ENCODE measurements around the gene SLC27A3.
A peak's percentile ranks its signal among the peaks of the same experiment; 100 is the strongest.

SLC27A3 gene

GRCh38 chr1:153775458-153776327 lies 486 bp downstream of the SLC27A3 start:
- H3K4me3 ChIP-seq (IDR thresholded peaks at IDR 0.05; ENCODE audit: insufficient read depth, low read depth, low read length) = peak overlapping the region; percentile 96
- H3K36me3 ChIP-seq (ENCODE audit: insufficient read depth) = no peaks in the 10 kb centered on the region
- peaks cover 4% of the 10 kb centered on the region for H3K4me1 ChIP-seq (ENCODE audit: low read depth, poor library complexity, severe bottlenecking)
- 0 out of 2 replicates have a peak, but pooled peaks have one; percentile 13 for TF ChIP-seq CTCF (conservative IDR thresholded peaks at IDR 0.05; ENCODE audit: low read depth, low read length)
- H3K27ac ChIP-seq = no peak overlapping the region
- H3K79me2 ChIP-seq (ENCODE audit: insufficient read depth, low read depth) = no peaks in the 10 kb centered on the region
- peak overlapping the region; percentile 82 for H3K4me2 ChIP-seq
- H3K27me3 ChIP-seq (ENCODE audit: insufficient read depth, low read depth) = peaks cover 32% of the 10 kb centered on the region
- H3K9ac ChIP-seq = no peak overlapping the region; the same call in 1 of the 2 replicates
- peak overlapping the region; percentile 82 for H2AFZ ChIP-seq (ENCODE audit: low read depth)
- no peaks in the 10 kb centered on the region for H4K20me1 ChIP-seq (ENCODE audit: insufficient read depth)

GRCh38 chr1:153776352-153776751 lies 1.1 kb downstream of the SLC27A3 start:
- H3K36me3 ChIP-seq (ENCODE audit: insufficient read depth) = no peaks in the 10 kb centered on the region
- no peak for TF ChIP-seq CTCF (conservative IDR thresholded peaks at IDR 0.05; ENCODE audit: low read depth, low read length)
- no peak overlapping the region for H3K27ac ChIP-seq
- peaks cover 32% of the 10 kb centered on the region for H3K27me3 ChIP-seq (ENCODE audit: insufficient read depth, low read depth)
- H2AFZ ChIP-seq (ENCODE audit: low read depth) = peak overlapping the region; percentile 82
- H3K4me2 ChIP-seq = peak overlapping the region; percentile 82
- no peaks in the 10 kb centered on the region for H4K20me1 ChIP-seq (ENCODE audit: insufficient read depth)
- H3K79me2 ChIP-seq (ENCODE audit: insufficient read depth, low read depth) = no peaks in the 10 kb centered on the region
- peaks cover 4% of the 10 kb centered on the region for H3K4me1 ChIP-seq (ENCODE audit: low read depth, poor library complexity, severe bottlenecking)
- H3K4me3 ChIP-seq (IDR thresholded peaks at IDR 0.05; ENCODE audit: insufficient read depth, low read depth, low read length) = peak overlapping the region; percentile 96
- H3K9ac ChIP-seq = no peak overlapping the region

GRCh38 chr1:153776845-153777370 lies 1.7 kb downstream of the SLC27A3 start:
- H3K36me3 ChIP-seq (ENCODE audit: insufficient read depth) = no peaks in the 10 kb centered on the region
- H3K9ac ChIP-seq = no peak overlapping the region
- H4K20me1 ChIP-seq (ENCODE audit: insufficient read depth) = no peaks in the 10 kb centered on the region
- H3K4me3 ChIP-seq (IDR thresholded peaks at IDR 0.05; ENCODE audit: insufficient read depth, low read depth, low read length) = no peak overlapping the region
- no peak overlapping the region for H2AFZ ChIP-seq (ENCODE audit: low read depth)
- no peak overlapping the region for H3K4me2 ChIP-seq
- H3K79me2 ChIP-seq (ENCODE audit: insufficient read depth, low read depth) = no peaks in the 10 kb centered on the region
- peaks cover 32% of the 10 kb centered on the region for H3K27me3 ChIP-seq (ENCODE audit: insufficient read depth, low read depth)
- no peak overlapping the region for H3K27ac ChIP-seq
- H3K4me1 ChIP-seq (ENCODE audit: low read depth, poor library complexity, severe bottlenecking) = peaks cover 4% of the 10 kb centered on the region
- TF ChIP-seq CTCF (conservative IDR thresholded peaks at IDR 0.05; ENCODE audit: low read depth, low read length) = no peak

- peaks cover 32% of the 10 kb centered on the region for H3K27me3 ChIP-seq (ENCODE audit: insufficient read depth, low read depth)
- no peaks in the 10 kb centered on the region for H3K79me2 ChIP-seq (ENCODE audit: insufficient read depth, low read depth)
- H3K27ac ChIP-seq = no peak overlapping the region
- peaks cover 8% of the 10 kb centered on the region for H3K4me1 ChIP-seq (ENCODE audit: low read depth, poor library complexity, severe bottlenecking)
- H3K4me3 ChIP-seq (IDR thresholded peaks at IDR 0.05; ENCODE audit: insufficient read depth, low read depth, low read length) = no peak overlapping the region
- H3K4me2 ChIP-seq = no peak overlapping the region
- no peaks in the 10 kb centered on the region for H4K20me1 ChIP-seq (ENCODE audit: insufficient read depth)
- H2AFZ ChIP-seq (ENCODE audit: low read depth) = no peak overlapping the region
- TF ChIP-seq CTCF (conservative IDR thresholded peaks at IDR 0.05; ENCODE audit: low read depth, low read length) = no peak
- H3K36me3 ChIP-seq (ENCODE audit: insufficient read depth) = no peaks in the 10 kb centered on the region
- H3K9ac ChIP-seq = no peak overlapping the region
These were observed 2.4 kb downstream of the SLC27A3 start for GRCh38 chr1:153777648-153778047.

Data from KMS-11 (cell line).